Right atrium auricular region (tissue), 2 donors: Measurements from ENCODE around the gene FRMPD4. TPM values are rescaled to one million over a fixed set of nuclear protein-coding genes. Genes with fewer than 3 reads are reported as not detected.

ENCODE experiments used
- DNase-seq: peaks from one replicate; pipeline ENCODE4 v3.0.0-alpha.2; 2019; ENCODE audit warnings: low spot score
- H3K27ac ChIP-seq, 2 donors: fragments of 200-600 bp; sonication (generic); 1 replicate in 1 of 2; 2 replicates in 1 of 2; pipeline ENCODE4 v1.5.1; 2016 to 2019
- H3K27me3 ChIP-seq, 2 donors: fragments of 200-600 bp; sonication (generic); one replicate each; pipeline versions ENCODE4 v1.5.1 to v1.6.0; 2017 to 2019
- H3K36me3 ChIP-seq: fragments of 200-600 bp; sonication (generic); one replicate; pipeline ENCODE4 v1.5.1; 2016
- H3K4me1 ChIP-seq, 2 donors: fragments of 200-600 bp; sonication (generic); one replicate each; pipeline versions ENCODE4 v1.5.1 to v1.6.0; 2017 to 2019
- H3K4me3 ChIP-seq, 2 donors: fragments of 200-600 bp; sonication (generic); 1 replicate in 1 of 2; 2 replicates in 1 of 2; pipeline ENCODE4 v1.5.1; 2017 to 2019; ENCODE audit warnings: mild to moderate bottlenecking in 1 of 2, moderate library complexity in 1 of 2
- H3K9me3 ChIP-seq, 2 donors: fragments of 200-600 bp; sonication (generic); one replicate each; pipeline ENCODE4 v1.5.1; 2019
- CTCF ChIP-seq, 2 donors: fragments of 200-600 bp; sonication (generic); IDR thresholded peaks; one replicate each; pipeline ENCODE4 v1.5.1; 2019; ENCODE audit warnings: antibody characterized with exemption in 2 of 2
- total RNA-seq, 2 donors: library from RNA; depleted of rRNA; stranded (reverse); fragments of >200 nt; gene quantifications; one replicate each; pipeline ENCODE4 v1.1.0, GENCODE V29; 2016

Gene FRMPD4
- total RNA-seq, 2 donors from 2014 or later, result 1.2 to 1.3 TPM

GRCh38 chrX:12240491-12240890 lies 102.2 kb downstream of the FRMPD4 start:
- Histone ChIP-seq H3K36me3 (no peaks in the 10 kb centered on the region), H3K4me3 (no peak overlapping the region), H3K27ac (no peak overlapping the region), H3K27me3 (no peaks in the 10 kb centered on the region), H3K4me1 (no peaks in the 10 kb centered on the region), H3K9me3 (no peaks in the 10 kb centered on the region)
- DNase-seq, result no peak
- no peak for TF ChIP-seq CTCF (IDR thresholded peaks at IDR 0.05)

DNA sequence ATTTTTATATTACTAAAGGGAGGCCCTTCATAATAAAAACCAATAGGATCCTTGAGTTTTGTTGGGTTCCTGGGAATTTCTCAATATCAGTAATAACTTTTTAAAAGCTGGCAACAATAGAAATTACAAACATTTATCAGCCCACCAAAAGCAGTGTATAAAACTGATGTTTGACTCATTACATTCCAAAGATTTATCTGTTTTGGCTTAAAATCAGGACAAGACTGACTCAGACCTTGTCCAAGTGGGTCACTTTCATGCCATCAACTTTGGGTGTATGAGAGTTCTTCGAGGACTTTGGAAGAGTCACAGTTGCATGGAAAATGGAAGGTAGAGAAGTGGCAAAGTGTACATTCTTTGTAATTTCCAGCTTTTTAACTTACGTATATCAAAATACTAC lies 102.8 kb downstream of the FRMPD4 start:
- Histone ChIP-seq H3K4me3 (no peak overlapping the region), H3K4me1 (no peaks in the 10 kb centered on the region), H3K36me3 (no peaks in the 10 kb centered on the region), H3K27me3 (no peaks in the 10 kb centered on the region), H3K9me3 (no peaks in the 10 kb centered on the region), H3K27ac (no peak overlapping the region)
- DNase-seq, result no peak
- TF ChIP-seq CTCF (IDR thresholded peaks at IDR 0.05), result no peak

- Histone ChIP-seq H3K27ac (no peak overlapping the region), H3K36me3 (no peaks in the 10 kb centered on the region), H3K9me3 (no peaks in the 10 kb centered on the region), H3K27me3 (no peaks in the 10 kb centered on the region), H3K4me3 (no peak overlapping the region), H3K4me1 (no peaks in the 10 kb centered on the region)
- TF ChIP-seq CTCF (IDR thresholded peaks at IDR 0.05), result no peak
- DNase-seq, result no peak
Measured at GRCh38 chrX:12245650-12246645, 107.7 kb downstream of the FRMPD4 start.

GRCh38 chrX:12249997-12250396 lies 111.7 kb downstream of the FRMPD4 start:
- Histone ChIP-seq H3K4me1 (no peaks in the 10 kb centered on the region), H3K36me3 (no peaks in the 10 kb centered on the region), H3K9me3 (no peaks in the 10 kb centered on the region), H3K27ac (no peak overlapping the region), H3K4me3 (no peak overlapping the region), H3K27me3 (no peaks in the 10 kb centered on the region)
- no peak for DNase-seq
- TF ChIP-seq CTCF (IDR thresholded peaks at IDR 0.05), result no peak

GRCh38 chrX:12263211-12263610 lies 124.9 kb downstream of the FRMPD4 start:
- Histone ChIP-seq H3K27ac (no peak overlapping the region), H3K4me1 (no peaks in the 10 kb centered on the region), H3K27me3 (no peaks in the 10 kb centered on the region), H3K9me3 (no peaks in the 10 kb centered on the region), H3K4me3 (no peak overlapping the region), H3K36me3 (no peaks in the 10 kb centered on the region)
- no peak for TF ChIP-seq CTCF (IDR thresholded peaks at IDR 0.05)
- no peak for DNase-seq
